ENCODE measurements around the gene DCUN1D3. TPM values are rescaled to one million over a fixed set of nuclear protein-coding genes. Genes with fewer than 3 reads are reported as not detected.

Gene DCUN1D3, protein sequence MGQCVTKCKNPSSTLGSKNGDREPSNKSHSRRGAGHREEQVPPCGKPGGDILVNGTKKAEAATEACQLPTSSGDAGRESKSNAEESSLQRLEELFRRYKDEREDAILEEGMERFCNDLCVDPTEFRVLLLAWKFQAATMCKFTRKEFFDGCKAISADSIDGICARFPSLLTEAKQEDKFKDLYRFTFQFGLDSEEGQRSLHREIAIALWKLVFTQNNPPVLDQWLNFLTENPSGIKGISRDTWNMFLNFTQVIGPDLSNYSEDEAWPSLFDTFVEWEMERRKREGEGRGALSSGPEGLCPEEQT
- total RNA-seq (30.8 and 42.8 TPM in 2 replicates), polyA plus RNA-seq (18.7 and 20.4 TPM in 2 replicates), polyA minus RNA-seq (ENCODE audit: low replicate concordance) (13.3 and 22.0 TPM in 2 replicates)
- 13.6 and 17.0 TPM in 2 replicates for polyA plus RNA-seq (2012)

DNA sequence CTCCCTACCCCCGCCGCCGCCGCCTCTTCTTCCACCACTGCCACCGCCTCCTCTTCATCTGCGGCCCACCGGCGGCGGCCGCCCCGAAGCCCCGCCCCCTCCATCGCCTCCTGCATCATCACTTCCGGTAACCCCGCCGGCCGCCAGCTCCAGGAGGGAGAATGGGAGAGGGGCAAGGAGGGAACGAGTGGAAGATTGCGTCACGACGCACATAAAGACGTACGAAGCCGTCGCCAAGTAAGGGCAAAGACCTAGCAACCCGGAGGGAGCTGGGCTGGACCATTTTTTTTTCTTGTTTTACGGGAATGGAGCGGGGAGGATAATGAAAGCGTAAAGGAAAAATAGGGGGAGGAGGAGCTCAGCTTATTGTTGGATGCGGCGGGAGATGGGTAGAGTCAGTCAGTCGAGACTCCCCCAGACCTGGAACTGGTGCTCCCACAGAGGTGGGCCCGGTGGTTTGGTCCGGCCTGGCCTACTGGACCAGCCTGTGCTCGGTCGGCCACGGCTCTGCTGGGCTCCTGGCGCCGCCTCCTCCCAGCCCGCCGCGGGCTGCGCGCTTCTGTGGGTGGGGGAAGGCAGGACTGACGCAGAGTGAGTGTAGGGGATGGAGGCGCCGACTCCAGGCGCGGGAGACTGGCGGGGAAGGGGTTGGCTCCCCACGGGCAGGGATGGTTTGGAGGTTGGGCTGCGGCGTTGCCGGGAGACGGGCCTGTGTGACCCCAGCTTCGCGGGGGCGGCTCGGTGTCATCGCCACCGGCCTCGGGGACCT is at the start of gene DCUN1D3, which contains the start of gene LYRM1:
DCUN1D3 (minus strand) TSS at position 60 of the 769 bp plus-strand sequence. CDS start 37,820 bp downstream, outside the sequence.
LYRM1 (plus strand) TSS at position 473 of the 769 bp plus-strand sequence. CDS start 14,785 bp downstream, outside the sequence.
- TF ChIP-seq EZH2 (IDR thresholded peaks at IDR 0.05; ENCODE audit: low read length, missing control alignments) = no peak
- TF ChIP-seq, protein P1, sequence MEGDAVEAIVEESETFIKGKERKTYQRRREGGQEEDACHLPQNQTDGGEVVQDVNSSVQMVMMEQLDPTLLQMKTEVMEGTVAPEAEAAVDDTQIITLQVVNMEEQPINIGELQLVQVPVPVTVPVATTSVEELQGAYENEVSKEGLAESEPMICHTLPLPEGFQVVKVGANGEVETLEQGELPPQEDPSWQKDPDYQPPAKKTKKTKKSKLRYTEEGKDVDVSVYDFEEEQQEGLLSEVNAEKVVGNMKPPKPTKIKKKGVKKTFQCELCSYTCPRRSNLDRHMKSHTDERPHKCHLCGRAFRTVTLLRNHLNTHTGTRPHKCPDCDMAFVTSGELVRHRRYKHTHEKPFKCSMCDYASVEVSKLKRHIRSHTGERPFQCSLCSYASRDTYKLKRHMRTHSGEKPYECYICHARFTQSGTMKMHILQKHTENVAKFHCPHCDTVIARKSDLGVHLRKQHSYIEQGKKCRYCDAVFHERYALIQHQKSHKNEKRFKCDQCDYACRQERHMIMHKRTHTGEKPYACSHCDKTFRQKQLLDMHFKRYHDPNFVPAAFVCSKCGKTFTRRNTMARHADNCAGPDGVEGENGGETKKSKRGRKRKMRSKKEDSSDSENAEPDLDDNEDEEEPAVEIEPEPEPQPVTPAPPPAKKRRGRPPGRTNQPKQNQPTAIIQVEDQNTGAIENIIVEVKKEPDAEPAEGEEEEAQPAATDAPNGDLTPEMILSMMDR (conservative IDR thresholded peaks at IDR 0.05 in 1 of 2, IDR thresholded peaks at IDR 0.05 in 1 of 2; ENCODE audit: low read depth in 1 of 2, low read length in 2 of 2) = no peak
- no peaks in the 10 kb centered on the region for H3K27me3 ChIP-seq (ENCODE audit: control insufficient read depth, insufficient read depth, low read length)
- no peak within 1 kb of the TSS for H2AFZ ChIP-seq (ENCODE audit: low read length)
- peaks cover 34% of the 10 kb centered on the region for H3K4me1 ChIP-seq (ENCODE audit: control insufficient read depth, extremely low read depth, insufficient read depth, low read length)
- H3K9ac ChIP-seq (ENCODE audit: insufficient read depth, low read length) = peak within 1 kb of the TSS; percentile 98
- peak within 1 kb of the TSS; percentile 99 for H3K27ac ChIP-seq (ENCODE audit: insufficient read depth, low read length)
- no peaks in the 10 kb centered on the region for H4K20me1 ChIP-seq (ENCODE audit: control insufficient read depth, extremely low read depth, insufficient read depth, low read length)
- H3K79me2 ChIP-seq (ENCODE audit: control insufficient read depth, insufficient read depth, low read length) = peaks cover 69% of the 10 kb centered on the region
- peak within 1 kb of the TSS; percentile 79 to 97 (median 85) for H3K4me3 ChIP-seq (replicated peaks in 1 of 4; ENCODE audit: control extremely low read depth in 1 of 4, insufficient read depth in 1 of 4, low read depth in 3 of 4, low read length in 4 of 4)
- DNase-seq (ENCODE audit: low read depth in 2 of 2) = peak; percentile 100
- no peaks in the 10 kb centered on the region for H3K9me3 ChIP-seq (ENCODE audit: control insufficient read depth, insufficient read depth, low read depth, low read length)
- H3K4me2 ChIP-seq (ENCODE audit: extremely low read depth, insufficient read depth, low read length) = peak within 1 kb of the TSS; percentile 99
- H3K36me3 ChIP-seq (ENCODE audit: control insufficient read depth, insufficient read depth, low read length) = peaks cover 2% of the 10 kb centered on the region

DNA sequence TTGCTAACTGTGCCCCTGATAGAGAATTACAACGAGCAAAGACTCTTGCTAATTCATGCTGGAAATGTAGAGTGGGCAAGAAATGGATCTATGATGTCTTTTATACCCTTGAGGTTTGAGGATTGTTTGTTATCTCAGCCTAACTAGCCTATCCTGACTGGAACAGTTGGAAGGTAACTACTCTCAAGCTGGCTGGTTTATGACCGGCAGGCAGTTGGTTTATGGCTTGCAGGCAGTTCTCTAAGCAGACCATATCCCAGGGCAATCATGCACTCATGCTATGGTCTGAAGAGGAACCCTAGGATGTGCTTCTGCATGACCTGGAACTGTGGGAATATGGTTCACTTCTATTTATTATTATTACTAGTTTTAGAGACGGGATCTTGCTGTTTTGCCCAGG is 49.5 kb upstream of the DCUN1D3 start:
- no peaks in the 10 kb centered on the region for H3K36me3 ChIP-seq (ENCODE audit: control insufficient read depth, insufficient read depth, low read length)
- H3K4me3 ChIP-seq (replicated peaks in 1 of 4; ENCODE audit: control extremely low read depth in 1 of 4, insufficient read depth in 1 of 4, low read depth in 3 of 4, low read length in 4 of 4) = no peak overlapping the region
- DNase-seq (ENCODE audit: low read depth in 2 of 2) = no peak
- H2AFZ ChIP-seq (ENCODE audit: low read length) = no peak overlapping the region
- H3K27me3 ChIP-seq (ENCODE audit: control insufficient read depth, insufficient read depth, low read length) = no peaks in the 10 kb centered on the region
- H3K27ac ChIP-seq (ENCODE audit: insufficient read depth, low read length) = no peak overlapping the region
- no peaks in the 10 kb centered on the region for H3K9me3 ChIP-seq (ENCODE audit: control insufficient read depth, insufficient read depth, low read depth, low read length)
- no peaks in the 10 kb centered on the region for H3K79me2 ChIP-seq (ENCODE audit: control insufficient read depth, insufficient read depth, low read length)
- TF ChIP-seq, protein P1 (conservative IDR thresholded peaks at IDR 0.05 in 1 of 2, IDR thresholded peaks at IDR 0.05 in 1 of 2; ENCODE audit: low read depth in 1 of 2, low read length in 2 of 2) = no peak
- no peak for TF ChIP-seq EZH2 (IDR thresholded peaks at IDR 0.05; ENCODE audit: low read length, missing control alignments)
- H3K4me2 ChIP-seq (ENCODE audit: extremely low read depth, insufficient read depth, low read length) = no peak overlapping the region
- H3K4me1 ChIP-seq (ENCODE audit: control insufficient read depth, extremely low read depth, insufficient read depth, low read length) = no peaks in the 10 kb centered on the region
- no peak overlapping the region for H3K9ac ChIP-seq (ENCODE audit: insufficient read depth, low read length)
- no peaks in the 10 kb centered on the region for H4K20me1 ChIP-seq (ENCODE audit: control insufficient read depth, extremely low read depth, insufficient read depth, low read length)

DNA sequence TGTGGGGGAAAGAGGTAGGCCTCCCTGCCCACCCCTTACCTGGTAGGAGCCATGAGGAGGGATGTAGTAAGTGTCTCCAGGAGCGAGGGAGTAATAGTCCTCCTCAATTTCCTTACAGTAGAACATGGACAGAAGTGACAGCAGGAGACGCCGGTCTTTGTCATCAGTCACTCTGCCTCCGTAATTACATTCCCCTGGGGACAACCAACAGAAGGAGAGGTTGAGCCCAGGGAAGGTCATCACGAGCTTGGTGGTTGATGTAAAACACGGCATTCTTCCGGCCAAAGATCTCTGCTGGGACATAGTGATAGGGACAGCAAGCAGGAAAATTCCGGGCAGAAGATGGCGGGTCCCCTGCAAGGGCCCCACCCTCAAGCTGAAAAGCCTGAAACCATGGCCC is 48.3 kb upstream of the DCUN1D3 start:
- Histone ChIP-seq H3K27ac (ENCODE audit: insufficient read depth, low read length) (no peak overlapping the region), H3K36me3 (ENCODE audit: control insufficient read depth, insufficient read depth, low read length) (no peaks in the 10 kb centered on the region), H3K9me3 (ENCODE audit: control insufficient read depth, insufficient read depth, low read depth, low read length) (no peaks in the 10 kb centered on the region), H3K4me3 (replicated peaks in 1 of 4; ENCODE audit: control extremely low read depth in 1 of 4, insufficient read depth in 1 of 4, low read depth in 3 of 4, low read length in 4 of 4) (no peak overlapping the region), H3K4me1 (ENCODE audit: control insufficient read depth, extremely low read depth, insufficient read depth, low read length) (no peaks in the 10 kb centered on the region), H3K9ac (ENCODE audit: insufficient read depth, low read length) (no peak overlapping the region), H3K27me3 (ENCODE audit: control insufficient read depth, insufficient read depth, low read length) (no peaks in the 10 kb centered on the region), H3K79me2 (ENCODE audit: control insufficient read depth, insufficient read depth, low read length) (no peaks in the 10 kb centered on the region), H2AFZ (ENCODE audit: low read length) (no peak overlapping the region), H4K20me1 (ENCODE audit: control insufficient read depth, extremely low read depth, insufficient read depth, low read length) (no peaks in the 10 kb centered on the region), H3K4me2 (ENCODE audit: extremely low read depth, insufficient read depth, low read length) (no peak overlapping the region)
- TF ChIP-seq, protein P1 (conservative IDR thresholded peaks at IDR 0.05 in 1 of 2, IDR thresholded peaks at IDR 0.05 in 1 of 2; ENCODE audit: low read depth in 1 of 2, low read length in 2 of 2) = no peak
- no peak for TF ChIP-seq EZH2 (IDR thresholded peaks at IDR 0.05; ENCODE audit: low read length, missing control alignments)
- DNase-seq (ENCODE audit: low read depth in 2 of 2) = no peak

Data from fibroblast of lung (primary cell).